SK-N-SH treated with all-trans-retinoic acid at 6 μM for 48 hours (cell line): ENCODE measurements around the gene MDM4.

Source experiments
- ARNTL ChIP-seq: fragments of 450-650 bp; formaldehyde crosslinking; IDR thresholded peaks from 2 replicates; pipeline ENCODE4 v1.5.0; 2020; ENCODE audit warnings: low read depth, mild to moderate bottlenecking, moderate library complexity, borderline replicate concordance
- ISL1 ChIP-seq: fragments of 250-450 bp; sonication (Bioruptor Pico); IDR thresholded peaks from 2 replicates; pipeline ENCODE4 v2.1.2; 2022; ENCODE audit warnings: mild to moderate bottlenecking, moderate library complexity
- PPARA ChIP-seq: fragments of 250-450 bp; sonication (Bioruptor Pico); IDR thresholded peaks from 2 replicates; pipeline ENCODE4 v1.5.0; 2020; ENCODE audit warnings: mild to moderate bottlenecking, borderline replicate concordance
- RARB ChIP-seq: fragments of 250-450 bp; sonication (Bioruptor Pico); IDR thresholded peaks from 2 replicates; pipeline ENCODE4 v1.8.0; 2021; ENCODE audit warnings: mild to moderate bottlenecking, moderate library complexity
- TCF4 ChIP-seq: fragments of 250-450 bp; sonication (Bioruptor Pico); IDR thresholded peaks from 2 replicates; pipeline ENCODE4 v1.8.0; 2021; ENCODE audit warnings: mild to moderate bottlenecking, moderate library complexity, borderline replicate concordance
- TOX ChIP-seq: fragments of 250-450 bp; sonication (Bioruptor Pico); IDR thresholded peaks from 2 replicates; pipeline ENCODE4 v1.8.0; 2021; ENCODE audit warnings: mild to moderate bottlenecking, moderate library complexity, borderline replicate concordance
- ZC3H10 ChIP-seq: fragments of 250-450 bp; sonication (Bioruptor Pico); IDR thresholded peaks from 2 replicates; pipeline ENCODE4 v1.5.1; 2021; ENCODE audit warnings: mild to moderate bottlenecking, moderate library complexity
- ZFP3 ChIP-seq: fragments of 250-450 bp; sonication (Bioruptor Pico); IDR thresholded peaks from 2 replicates; pipeline ENCODE4 v1.5.0; 2020; ENCODE audit warnings: mild to moderate bottlenecking, moderate library complexity
- ZFP30 ChIP-seq: fragments of 450-650 bp; formaldehyde crosslinking; IDR thresholded peaks from 2 replicates; pipeline ENCODE4 v1.5.0; 2022; ENCODE audit warnings: mild to moderate bottlenecking, moderate library complexity
- ZNF70 ChIP-seq: fragments of 450-650 bp; formaldehyde crosslinking; IDR thresholded peaks from 2 replicates; pipeline ENCODE4 v1.5.0; 2020; ENCODE audit warnings: mild to moderate bottlenecking, moderate library complexity
- ZNF8 ChIP-seq: fragments of 450-650 bp; formaldehyde crosslinking; IDR thresholded peaks from 2 replicates; pipeline ENCODE4 v1.5.0; 2020; ENCODE audit warnings: mild to moderate bottlenecking, moderate library complexity
- TF ChIP-seq, protein P1 (sequence below): fragments of 250-450 bp; sonication (Bioruptor Pico); IDR thresholded peaks from 2 replicates; pipeline ENCODE4 v1.8.0; 2020; ENCODE audit warnings: mild to moderate bottlenecking, moderate library complexity, borderline replicate concordance
- TF ChIP-seq, protein P2 (sequence below): fragments of 250-450 bp; sonication (Bioruptor Pico); IDR thresholded peaks from 2 replicates; pipeline ENCODE4 v1.5.1; 2020; ENCODE audit warnings: low read depth, mild to moderate bottlenecking, moderate library complexity
- TF ChIP-seq, protein P3 (sequence below): fragments of 250-450 bp; sonication (Bioruptor Pico); IDR thresholded peaks from 2 replicates; pipeline ENCODE4 v1.5.0; 2020; ENCODE audit warnings: mild to moderate bottlenecking, moderate library complexity

DNA sequence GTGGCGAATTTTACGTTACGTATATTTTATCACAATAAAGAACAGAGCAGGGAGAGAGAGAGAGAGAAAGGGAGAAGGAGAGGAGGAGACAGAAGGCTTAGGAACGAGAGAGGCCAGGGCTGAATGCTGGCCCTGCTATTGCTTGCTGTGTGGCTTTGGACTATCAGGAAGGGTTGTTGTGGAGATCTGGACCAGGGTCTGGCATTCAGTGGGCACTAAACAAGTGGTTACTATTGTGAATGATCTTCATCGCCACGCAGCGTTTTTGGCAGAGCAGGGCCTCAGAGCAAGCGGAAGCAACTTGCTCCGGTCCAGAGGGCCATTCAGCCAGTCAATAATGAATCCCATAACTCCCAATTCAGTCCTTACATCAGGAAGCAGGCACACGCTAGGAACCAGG is 48.0 kb upstream of the MDM4 start:
- TF ChIP-seq, protein P1, sequence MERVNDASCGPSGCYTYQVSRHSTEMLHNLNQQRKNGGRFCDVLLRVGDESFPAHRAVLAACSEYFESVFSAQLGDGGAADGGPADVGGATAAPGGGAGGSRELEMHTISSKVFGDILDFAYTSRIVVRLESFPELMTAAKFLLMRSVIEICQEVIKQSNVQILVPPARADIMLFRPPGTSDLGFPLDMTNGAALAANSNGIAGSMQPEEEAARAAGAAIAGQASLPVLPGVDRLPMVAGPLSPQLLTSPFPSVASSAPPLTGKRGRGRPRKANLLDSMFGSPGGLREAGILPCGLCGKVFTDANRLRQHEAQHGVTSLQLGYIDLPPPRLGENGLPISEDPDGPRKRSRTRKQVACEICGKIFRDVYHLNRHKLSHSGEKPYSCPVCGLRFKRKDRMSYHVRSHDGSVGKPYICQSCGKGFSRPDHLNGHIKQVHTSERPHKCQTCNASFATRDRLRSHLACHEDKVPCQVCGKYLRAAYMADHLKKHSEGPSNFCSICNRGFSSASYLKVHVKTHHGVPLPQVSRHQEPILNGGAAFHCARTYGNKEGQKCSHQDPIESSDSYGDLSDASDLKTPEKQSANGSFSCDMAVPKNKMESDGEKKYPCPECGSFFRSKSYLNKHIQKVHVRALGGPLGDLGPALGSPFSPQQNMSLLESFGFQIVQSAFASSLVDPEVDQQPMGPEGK, result no peak
- TF ChIP-seq ZFP30 (CRISPR knock-in tag) (no peak), TCF4 (CRISPR knock-in tag) (no peak), TOX (CRISPR knock-in tag) (no peak), ARNTL (CRISPR knock-in tag) (no peak), RARB (no peak), ZFP3 (CRISPR knock-in tag) (no peak), ZC3H10 (CRISPR knock-in tag) (no peak), ISL1 (CRISPR knock-in tag) (no peak), ZNF8 (CRISPR knock-in tag) (no peak), ZNF70 (no peak), PPARA (CRISPR knock-in tag) (no peak)
- TF ChIP-seq, protein P2, sequence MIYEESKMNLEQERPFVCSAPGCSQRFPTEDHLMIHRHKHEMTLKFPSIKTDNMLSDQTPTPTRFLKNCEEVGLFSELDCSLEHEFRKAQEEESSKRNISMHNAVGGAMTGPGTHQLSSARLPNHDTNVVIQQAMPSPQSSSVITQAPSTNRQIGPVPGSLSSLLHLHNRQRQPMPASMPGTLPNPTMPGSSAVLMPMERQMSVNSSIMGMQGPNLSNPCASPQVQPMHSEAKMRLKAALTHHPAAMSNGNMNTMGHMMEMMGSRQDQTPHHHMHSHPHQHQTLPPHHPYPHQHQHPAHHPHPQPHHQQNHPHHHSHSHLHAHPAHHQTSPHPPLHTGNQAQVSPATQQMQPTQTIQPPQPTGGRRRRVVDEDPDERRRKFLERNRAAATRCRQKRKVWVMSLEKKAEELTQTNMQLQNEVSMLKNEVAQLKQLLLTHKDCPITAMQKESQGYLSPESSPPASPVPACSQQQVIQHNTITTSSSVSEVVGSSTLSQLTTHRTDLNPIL (CRISPR knock-in tag), result no peak
- TF ChIP-seq, protein P3, sequence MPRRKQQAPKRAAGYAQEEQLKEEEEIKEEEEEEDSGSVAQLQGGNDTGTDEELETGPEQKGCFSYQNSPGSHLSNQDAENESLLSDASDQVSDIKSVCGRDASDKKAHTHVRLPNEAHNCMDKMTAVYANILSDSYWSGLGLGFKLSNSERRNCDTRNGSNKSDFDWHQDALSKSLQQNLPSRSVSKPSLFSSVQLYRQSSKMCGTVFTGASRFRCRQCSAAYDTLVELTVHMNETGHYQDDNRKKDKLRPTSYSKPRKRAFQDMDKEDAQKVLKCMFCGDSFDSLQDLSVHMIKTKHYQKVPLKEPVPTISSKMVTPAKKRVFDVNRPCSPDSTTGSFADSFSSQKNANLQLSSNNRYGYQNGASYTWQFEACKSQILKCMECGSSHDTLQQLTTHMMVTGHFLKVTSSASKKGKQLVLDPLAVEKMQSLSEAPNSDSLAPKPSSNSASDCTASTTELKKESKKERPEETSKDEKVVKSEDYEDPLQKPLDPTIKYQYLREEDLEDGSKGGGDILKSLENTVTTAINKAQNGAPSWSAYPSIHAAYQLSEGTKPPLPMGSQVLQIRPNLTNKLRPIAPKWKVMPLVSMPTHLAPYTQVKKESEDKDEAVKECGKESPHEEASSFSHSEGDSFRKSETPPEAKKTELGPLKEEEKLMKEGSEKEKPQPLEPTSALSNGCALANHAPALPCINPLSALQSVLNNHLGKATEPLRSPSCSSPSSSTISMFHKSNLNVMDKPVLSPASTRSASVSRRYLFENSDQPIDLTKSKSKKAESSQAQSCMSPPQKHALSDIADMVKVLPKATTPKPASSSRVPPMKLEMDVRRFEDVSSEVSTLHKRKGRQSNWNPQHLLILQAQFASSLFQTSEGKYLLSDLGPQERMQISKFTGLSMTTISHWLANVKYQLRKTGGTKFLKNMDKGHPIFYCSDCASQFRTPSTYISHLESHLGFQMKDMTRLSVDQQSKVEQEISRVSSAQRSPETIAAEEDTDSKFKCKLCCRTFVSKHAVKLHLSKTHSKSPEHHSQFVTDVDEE (CRISPR knock-in tag), result no peak
